Skin epidermis (tissue), 12 donors: Measurements from ENCODE around the gene APH1A.
"Not testable (repeated sequence)": the region's sequence is repeated elsewhere in the genome, so short reads cannot be mapped to it uniquely, and the experiment has no call there.

Experiments
- H3K27ac ChIP-seq, 21 experiments: fragments of 200-600 bp; sonication (generic) in 11 of 21; one replicate each; pipeline ENCODE4 v1.5.0; 2020; ENCODE audit warnings: mild to moderate bottlenecking in 3 of 21, inconsistent platforms in 2 of 21, moderate library complexity in 2 of 21
- H3K4me3 ChIP-seq, 7 experiments: fragments of 200-600 bp; sonication (generic) in 2 of 7; one replicate each; pipeline ENCODE4 v1.5.0; 2020; ENCODE audit warnings: inconsistent platforms in 2 of 7, mild to moderate bottlenecking in 2 of 7, moderate library complexity in 1 of 7

The APH1A gene

DNA sequence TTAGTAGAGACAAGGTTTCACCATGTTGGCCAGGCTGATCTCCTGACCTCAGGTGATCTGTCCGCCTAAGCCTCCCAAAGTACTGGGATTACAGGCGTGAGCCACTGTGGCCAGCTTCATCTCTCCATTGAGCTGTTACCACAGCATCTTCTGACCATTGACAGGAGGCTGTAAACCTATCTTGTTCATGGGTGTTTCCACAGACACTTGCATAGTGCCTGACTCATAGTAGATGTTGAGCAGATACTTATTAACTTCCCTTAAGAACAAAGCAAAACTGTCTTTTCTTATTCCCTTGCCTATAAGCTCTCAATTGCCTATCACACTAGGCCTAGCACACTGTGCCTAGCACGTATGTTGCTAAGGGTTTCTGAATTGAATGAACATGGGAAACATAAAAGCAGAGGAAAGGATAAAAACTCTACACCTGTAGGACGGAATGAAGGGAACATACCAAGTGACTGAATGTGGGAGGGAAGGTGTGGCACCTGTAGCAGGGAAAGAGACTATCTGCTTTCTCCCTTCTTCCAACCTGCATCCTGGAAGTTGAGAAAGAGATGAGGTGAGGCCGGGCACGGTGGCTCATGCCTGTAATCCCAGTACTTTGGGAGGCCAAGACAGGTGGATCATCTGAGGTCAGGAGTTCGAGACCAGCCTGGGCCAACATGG, 2.6 kb upstream of the APH1A start:
- peak overlapping the region in 4 of 21 experiments; percentile 23 to 72 (median 48) for H3K27ac ChIP-seq
- H3K4me3 ChIP-seq: no peak overlapping the region

DNA sequence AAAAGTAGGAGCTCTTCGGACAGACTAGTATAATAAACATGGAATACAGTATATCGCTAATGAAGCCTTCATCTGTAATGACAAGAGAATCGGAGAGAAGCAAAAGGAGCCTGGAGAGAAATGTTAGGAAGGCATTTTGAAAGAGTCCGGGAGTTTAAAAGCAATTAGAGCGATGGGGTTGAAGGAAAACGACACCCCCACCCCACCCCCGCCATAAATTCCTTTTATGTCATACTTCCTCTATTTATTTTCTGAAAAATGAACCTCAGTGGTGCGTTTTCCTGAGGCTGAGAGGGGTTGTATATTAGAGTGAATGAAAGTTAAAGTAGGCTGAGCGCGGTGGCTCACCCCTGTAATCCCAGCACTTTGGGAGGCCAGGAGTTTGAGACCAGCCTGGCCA, 635 bp upstream of the APH1A start:
- Histone ChIP-seq H3K4me3 (peak overlapping the region; percentile 77 to 99 (median 93)), H3K27ac (peak overlapping the region in 20 of 21 experiments; percentile 67 to 99 (median 97))

DNA sequence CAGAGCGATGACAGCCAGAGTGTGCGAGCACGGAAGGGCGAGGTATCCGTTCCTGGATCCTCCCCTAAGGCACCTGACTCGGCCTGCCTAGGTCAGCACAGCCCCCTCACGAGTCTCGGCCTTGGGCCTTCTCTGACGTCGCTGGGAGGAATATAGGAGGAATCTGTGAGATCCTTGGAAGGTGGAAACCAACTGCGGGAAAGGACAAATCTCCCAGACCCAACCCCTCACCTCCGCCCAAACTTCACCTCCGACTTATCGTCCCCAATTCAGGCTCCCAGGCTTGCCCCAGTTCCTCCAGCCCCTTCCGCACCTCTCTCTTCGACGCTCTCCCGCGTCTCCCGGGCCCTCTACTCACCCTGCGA, 494 bp downstream of the APH1A start:
- peak overlapping the region; percentile 92 to 99 (median 97) for H3K27ac ChIP-seq
- peak overlapping the region; percentile 77 to 99 (median 93) for H3K4me3 ChIP-seq

DNA sequence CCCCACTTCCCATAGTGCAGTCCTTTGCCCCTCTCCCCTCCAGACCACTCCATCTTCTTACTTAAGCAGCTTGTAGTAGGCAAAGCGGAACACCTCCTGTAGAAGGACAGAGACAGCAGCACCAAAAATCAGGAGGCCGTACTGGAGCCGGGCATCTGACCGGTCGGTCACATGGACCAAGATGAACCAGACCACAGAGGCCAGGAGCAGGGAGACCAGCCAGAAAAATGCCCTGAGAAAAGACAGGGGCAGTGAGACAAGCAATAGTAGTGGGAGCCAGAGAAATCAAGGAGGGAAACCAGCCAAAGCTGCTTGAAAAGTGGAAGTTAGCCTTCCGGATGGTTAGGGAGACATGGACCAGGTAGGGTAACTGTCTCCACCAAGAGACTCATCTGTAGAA, 920 bp downstream of the APH1A start:
- H3K4me3 ChIP-seq: peak overlapping the region; percentile 77 to 99 (median 93)
- peak overlapping the region in 20 of 21 experiments; percentile 92 to 99 (median 97) for H3K27ac ChIP-seq

DNA sequence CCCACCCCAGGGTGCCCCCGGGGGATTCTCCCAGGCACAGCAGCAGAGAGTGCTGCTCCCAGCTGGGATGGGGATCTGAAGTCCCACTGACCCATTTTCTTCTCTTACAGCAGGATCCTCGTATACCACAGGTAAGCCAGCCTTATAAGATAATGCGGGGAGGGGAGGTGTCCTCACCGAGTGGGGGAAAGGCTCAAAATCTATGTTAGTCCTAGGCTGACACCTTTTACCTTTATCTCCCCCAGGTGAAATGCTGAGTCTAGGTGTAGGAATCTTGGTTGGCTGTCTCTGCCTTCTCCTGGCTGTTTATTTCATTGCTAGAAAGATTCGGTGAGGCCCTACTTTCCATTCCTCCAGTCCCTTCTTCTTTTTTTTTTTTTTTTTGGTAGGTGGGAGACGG, 5.3 kb downstream of the APH1A start:
- H3K4me3 ChIP-seq: no peak overlapping the region
- no peak overlapping the region for H3K27ac ChIP-seq

DNA sequence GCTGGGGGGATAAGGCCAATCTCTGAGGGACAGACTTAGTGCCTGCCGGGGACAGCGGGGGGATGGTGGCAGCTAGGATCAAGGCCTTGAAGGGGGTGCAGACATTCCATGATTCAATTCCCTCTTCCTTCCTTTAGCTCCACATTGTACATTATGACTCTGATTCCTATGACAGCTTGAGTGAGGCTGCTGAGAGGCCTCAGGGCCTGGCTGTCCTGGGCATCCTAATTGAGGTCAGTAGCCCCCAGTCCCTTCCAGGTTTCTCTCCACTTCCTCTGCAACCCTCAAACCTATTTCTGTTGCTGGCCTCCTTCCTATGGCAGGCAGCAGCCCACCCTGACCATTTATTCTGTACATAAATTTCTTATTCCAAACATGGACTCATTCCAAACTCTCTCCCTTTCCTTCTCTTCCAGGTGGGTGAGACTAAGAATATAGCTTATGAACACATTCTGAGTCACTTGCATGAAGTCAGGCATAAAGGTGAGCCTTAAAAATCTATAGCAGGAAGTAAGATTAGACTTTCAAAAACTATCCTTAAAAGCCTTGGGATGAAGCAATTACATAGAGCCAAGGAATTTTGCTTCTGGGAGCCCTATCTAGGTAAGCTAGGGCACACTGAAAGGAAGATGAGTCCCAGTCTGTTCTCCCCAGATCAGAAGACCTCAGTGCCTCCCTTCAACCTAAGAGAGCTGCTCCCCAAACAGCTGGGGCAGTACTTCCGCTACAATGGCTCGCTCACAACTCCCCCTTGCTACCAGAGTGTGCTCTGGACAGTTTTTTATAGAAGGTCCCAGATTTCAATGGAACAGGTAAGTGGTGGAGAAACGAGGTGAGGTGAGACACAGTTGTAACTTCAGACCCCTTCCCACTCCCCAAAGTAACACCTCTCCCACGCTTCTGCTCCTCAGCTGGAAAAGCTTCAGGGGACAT, 6.2 kb downstream of the APH1A start:
- Histone ChIP-seq H3K4me3 (no peak overlapping the region), H3K27ac (peak overlapping the region in 1 of 21 experiments; percentile 11)

DNA sequence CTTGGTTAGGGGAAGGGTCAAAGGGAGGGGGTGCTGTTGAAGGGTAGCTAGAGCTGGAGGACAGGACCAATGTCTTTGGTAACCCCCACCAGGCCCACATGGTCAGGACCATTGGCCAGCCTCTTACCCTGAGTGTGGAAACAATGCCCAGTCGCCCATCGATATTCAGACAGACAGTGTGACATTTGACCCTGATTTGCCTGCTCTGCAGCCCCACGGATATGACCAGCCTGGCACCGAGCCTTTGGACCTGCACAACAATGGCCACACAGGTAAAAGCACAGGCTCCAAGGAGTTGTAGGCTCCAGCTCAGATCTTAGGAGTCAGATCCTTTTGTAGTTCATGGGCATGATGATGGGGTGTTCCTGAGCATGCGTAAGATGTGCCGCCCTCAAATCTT, 7.4 kb downstream of the APH1A start:
- no peak overlapping the region for H3K27ac ChIP-seq
- no peak overlapping the region for H3K4me3 ChIP-seq

DNA sequence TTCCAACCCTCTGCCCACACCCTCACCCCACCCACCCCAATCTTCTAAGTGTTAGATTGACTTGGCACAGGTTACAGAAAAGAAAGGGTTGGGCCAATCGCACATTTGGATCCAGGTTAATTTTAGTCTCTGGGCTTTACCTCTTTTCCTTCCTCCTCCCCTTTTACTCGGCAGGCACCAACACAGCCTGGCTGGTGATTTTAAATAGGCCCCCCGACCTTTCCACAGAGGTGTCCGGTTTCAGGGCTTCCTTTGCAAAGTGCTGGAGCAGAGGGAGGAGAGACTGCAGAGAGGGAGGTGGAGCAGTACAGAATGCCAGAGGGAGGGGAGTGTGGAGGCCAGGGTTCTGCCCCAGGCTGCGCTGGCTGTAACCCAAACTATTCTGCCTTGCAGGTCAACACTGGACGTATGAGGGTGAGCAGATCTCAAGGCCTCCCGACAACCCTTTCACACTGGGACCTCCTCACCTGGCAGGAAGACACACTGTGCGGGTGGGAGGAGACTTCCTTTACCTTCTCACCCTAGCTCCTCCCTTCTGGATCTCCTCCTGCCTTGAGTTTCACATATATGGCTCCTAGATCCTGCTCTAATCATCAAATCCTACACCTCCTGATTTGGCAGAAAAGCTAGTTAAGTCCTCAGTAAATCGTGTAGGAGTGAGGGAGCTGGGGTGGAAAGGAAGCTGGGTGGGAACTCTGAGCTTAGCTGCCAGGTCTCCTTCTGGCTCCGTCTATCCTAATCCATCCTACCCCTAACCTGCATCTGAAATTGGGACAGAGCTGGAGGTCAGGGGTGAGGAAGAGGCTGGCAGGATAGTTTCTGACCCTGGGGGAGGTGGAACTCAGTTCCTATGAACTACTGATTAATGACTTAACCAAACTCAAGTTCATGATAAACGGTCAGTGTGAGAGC, 8.8 kb downstream of the APH1A start:
- Histone ChIP-seq H3K27ac (peak overlapping the region in 4 of 21 experiments; percentile 5 to 50 (median 34)), H3K4me3 (peak overlapping the region in 1 of 7 experiments; percentile 7)

DNA sequence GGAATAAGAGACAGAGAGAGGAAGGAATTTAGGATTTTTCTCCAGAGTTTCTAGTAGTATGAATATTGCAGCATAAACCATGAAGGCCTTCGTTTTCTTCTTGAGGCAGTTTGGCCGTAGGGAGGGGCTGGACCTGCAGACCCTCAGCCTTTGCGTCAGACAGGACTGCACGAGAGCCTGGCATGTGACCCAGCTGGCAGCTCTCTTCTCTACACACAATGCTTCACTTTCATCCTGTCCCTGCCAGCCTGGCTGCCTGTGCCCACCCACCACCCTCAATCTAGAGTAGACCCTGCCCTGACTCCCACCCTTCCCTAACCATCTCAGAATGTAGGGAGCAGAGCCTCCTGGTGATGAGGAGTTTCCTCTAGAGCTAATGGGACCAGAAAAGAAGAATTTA, 9.6 kb downstream of the APH1A start:
- Histone ChIP-seq H3K27ac (peak overlapping the region in 3 of 21 experiments; percentile 8 to 45 (median 22)), H3K4me3 (no peak overlapping the region)

DNA sequence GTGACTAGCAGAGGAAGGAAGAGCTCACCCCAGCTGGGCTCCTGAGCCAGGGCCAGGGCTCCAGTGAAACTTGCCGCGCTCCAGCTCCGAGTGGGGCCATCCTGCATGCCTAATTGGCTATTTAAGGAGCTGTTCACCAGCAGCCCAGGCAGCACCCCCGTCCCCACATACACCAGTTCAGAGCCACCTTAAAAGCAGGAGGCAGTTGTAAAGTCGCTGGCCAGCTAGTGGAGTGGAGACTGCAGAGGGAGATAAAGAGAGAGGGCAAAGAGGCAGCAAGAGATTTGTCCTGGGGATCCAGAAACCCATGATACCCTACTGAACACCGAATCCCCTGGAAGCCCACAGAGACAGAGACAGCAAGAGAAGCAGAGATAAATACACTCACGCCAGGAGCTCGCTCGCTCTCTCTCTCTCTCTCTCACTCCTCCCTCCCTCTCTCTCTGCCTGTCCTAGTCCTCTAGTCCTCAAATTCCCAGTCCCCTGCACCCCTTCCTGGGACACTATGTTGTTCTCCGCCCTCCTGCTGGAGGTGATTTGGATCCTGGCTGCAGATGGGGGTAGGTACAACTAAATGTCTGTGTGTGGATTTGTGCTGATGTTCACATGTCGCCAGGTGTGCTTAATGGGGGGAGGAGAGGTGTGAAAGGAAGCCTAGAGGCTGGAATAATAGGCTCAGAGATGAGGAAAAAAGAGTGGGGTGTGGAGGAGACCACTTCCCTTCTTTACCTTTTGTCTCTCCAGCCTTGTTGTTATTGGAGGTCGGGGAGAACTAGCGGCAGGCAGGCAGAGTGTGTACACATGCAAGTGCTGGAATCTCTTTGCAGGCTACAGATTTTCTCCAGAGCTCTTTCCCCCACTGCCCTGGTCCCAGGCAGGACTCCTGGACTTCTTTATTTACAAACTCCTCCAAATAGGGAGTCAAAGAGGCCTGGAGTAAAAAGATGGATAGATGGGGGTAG, 10.9 kb downstream of the APH1A start, which contains the start of gene CA14:
CA14 (plus strand) TSS at position 151 of the 962 bp plus-strand sequence; CDS start at position 506, 355 bp downstream.
- peak within 1 kb of the TSS in 1 of 21 experiments; percentile 30 for H3K27ac ChIP-seq
- H3K4me3 ChIP-seq: no peak within 1 kb of the TSS

DNA sequence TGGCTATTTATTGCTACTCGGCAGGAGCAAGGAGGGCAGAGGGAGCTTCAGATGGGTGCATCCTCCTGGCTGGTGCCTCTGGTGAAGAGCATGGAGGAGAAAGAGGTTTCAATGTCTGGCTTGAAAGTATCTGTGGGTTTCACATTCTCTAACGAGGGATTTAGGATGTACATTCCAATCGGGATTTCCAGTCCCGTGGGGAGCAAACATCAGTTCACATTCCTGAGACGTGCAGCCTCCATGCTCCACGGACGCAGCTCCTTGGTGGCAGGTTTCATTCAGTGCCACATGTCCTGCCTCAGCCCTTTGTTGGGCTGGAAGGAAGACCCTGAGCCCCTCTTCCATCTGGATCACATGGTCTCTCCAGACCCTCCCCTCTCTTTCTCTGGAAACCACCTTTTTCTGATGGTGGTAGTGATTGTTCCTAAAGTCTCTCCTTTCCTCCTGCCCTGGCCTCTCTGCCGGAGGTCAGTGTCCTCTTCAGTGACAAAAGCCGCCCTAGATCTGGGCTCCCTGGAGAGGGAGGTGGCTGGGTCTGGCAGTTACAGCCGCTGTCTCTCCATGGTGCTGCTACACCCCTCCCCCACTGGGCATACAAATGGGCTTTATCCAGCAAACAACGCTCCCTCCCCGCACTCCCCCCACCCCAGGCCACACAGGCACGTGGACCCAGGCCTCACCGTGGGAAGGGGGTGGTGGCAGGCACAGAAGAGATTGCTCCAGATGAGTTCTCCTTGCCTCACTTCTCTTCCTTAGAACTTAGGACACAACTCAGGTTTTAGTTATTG, 12.1 kb downstream of the APH1A start:
- Histone ChIP-seq H3K27ac (peak overlapping the region in 3 of 21 experiments; percentile 12 to 30 (median 14)), H3K4me3 (no peak overlapping the region)

DNA sequence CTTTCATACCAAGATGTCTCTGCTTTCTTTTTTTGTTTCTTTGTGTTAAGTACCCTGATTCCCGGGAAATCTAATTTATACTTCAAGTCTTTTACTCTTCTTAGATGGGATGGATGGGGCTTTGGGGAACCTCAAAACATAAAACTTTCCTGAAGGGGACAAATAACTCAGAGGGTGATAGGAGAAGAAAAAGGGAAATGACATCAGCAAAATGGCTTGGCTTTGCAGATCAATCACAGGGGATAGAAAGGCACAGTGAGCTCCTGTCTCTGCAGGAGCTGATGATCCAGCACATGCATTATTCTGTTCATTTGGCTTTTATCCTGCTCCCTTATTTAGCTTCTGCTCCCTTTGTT, 12.6 kb downstream of the APH1A start:
- H3K4me3 ChIP-seq: no peak overlapping the region
- H3K27ac ChIP-seq: peak overlapping the region in 6 of 21 experiments; percentile 3 to 45 (median 13)

DNA sequence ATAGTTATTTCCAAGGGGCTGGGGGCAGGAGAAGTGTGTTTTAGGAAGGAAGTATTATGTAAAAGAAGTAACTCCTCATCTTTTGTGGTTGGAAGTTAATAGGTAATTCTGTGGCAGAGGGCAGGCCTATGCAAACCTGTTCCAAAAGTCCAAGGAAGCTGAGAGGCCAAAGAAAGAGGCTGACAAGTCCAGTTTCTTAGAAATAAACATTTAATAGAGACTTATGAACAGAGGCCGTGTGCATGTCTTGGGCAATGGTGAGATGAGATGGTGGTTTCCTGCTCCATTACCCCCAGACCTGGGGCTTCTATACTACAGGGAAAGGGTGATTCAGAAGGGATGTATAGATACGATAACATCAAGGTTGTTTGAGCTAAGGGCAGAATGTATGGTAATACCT, 18.9 kb downstream of the APH1A start:
- no peak overlapping the region for H3K4me3 ChIP-seq
- H3K27ac ChIP-seq: no peak overlapping the region

DNA sequence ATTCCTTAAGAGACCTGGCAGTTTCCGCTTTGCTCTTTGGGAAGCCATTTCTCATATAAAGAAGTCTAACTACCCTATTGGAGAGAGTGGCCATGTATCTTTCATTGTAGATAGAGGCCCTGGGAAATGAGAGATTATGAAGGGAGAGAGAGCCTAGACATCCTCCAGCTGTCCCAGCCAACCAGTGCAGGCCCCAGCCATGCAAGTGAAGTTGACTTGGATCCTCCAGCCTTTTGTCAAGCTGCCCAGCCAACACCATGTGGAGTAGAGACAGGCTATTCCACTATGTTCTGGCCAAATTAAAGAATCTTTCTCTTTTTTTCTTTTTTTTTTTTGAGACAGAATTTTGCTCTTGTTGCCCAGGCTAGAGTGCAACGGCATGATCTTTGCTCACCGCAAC, 25.8 kb downstream of the APH1A start:
- no peak overlapping the region for H3K27ac ChIP-seq
- no peak overlapping the region for H3K4me3 ChIP-seq

DNA sequence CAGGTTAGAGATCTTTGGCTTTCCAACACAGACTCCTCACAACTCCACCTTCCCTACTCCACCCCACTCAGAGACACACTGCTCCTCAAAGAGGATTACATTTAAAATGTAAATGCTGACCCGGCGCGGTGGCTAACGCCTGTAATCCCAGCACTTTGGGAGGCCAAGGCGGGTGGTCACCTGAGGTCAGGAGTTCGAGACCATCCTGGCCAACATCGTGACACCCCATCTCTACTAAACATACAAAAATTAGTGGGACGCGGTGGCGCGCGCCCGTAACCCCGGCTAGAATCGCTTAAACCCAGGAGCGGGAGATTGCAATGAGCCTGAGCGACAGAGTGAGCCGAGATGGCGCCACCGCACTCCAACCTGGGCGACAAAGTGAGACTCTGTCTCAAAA, 31.1 kb downstream of the APH1A start:
- Histone ChIP-seq H3K4me3 (no peak overlapping the region), H3K27ac (no peak overlapping the region)

DNA sequence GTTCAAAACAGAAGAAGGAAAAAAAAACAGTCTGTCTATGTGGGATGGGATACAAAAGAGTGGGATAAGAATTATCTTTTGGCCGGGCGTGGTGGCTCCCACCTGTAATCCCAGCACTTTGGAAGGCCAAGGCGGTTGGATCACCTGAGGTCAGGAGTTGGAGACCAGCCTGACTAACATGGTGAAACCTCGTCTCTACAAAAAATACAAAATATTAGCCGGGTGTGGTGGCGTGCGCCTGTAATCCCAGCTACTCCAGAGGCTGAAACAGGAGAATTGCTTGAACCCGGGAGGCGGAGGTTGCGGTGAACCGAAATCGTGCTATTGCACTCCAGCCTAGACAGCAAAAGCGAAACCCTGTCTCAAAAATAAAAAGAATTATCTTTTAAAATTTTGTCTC, 31.6 kb downstream of the APH1A start:
- not testable (repeated sequence) for H3K27ac ChIP-seq, H3K4me3 ChIP-seq

DNA sequence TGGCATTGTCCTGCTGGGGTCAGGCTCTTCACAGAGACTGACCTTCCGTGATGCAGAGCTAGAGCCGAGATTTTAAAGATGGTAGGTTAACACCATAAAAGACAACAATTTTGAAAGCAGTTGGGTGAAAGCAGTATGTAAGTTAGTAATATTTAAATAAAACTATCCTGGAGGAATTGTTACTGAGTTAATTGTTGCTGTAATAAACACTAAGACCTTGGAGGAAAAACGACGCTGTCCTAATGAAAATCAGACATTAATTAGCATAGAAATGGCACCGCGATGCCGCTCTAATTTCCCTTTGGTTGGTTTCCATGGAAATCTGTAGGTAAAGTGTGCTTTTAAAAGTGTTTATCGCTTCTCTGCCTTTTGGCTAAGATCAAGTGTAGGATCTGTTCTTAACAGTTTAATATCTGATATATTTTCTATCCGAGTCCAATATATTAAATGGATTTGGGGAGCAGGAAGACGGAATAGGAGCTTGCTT, 32.2 kb downstream of the APH1A start:
- H3K27ac ChIP-seq: peak overlapping the region in 3 of 21 experiments; percentile 40 to 95 (median 58)
- peak overlapping the region; percentile 67 to 98 (median 81) for H3K4me3 ChIP-seq
